GM12873 (cell line): Measurements from ENCODE around the gene MORC4.

Experiments used
- TF ChIP-seq, protein P1 (sequence below): IDR thresholded peaks from 2 replicates; pipeline ENCODE4 v1.5.1; 2012; ENCODE audit warnings: low read depth, mild to moderate bottlenecking, moderate library complexity, low read length, control low read depth; ENCODE audit not compliant: insufficient read depth; ENCODE audit errors: missing control alignments

Gene MORC4

DNA sequence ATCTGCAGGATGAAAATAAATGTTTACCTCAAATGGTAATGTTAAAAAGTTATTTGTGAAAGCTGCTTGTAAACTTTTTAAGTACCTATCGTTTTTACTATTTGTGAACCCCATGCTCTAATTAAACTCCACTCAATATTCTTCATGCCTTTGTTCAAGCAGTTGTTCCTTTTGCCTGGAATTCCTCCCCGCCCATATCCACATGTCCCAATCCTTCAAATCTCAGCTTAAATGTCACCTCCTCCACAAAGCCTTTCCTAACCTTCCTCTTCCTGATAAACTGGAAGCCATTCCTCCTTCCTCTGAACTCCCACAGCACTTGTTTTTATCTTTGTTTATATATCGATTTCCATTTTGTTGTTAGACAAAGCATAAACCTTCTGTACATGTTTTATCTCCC is 2.4 kb downstream of the MORC4 start:
- TF ChIP-seq, protein P1, sequence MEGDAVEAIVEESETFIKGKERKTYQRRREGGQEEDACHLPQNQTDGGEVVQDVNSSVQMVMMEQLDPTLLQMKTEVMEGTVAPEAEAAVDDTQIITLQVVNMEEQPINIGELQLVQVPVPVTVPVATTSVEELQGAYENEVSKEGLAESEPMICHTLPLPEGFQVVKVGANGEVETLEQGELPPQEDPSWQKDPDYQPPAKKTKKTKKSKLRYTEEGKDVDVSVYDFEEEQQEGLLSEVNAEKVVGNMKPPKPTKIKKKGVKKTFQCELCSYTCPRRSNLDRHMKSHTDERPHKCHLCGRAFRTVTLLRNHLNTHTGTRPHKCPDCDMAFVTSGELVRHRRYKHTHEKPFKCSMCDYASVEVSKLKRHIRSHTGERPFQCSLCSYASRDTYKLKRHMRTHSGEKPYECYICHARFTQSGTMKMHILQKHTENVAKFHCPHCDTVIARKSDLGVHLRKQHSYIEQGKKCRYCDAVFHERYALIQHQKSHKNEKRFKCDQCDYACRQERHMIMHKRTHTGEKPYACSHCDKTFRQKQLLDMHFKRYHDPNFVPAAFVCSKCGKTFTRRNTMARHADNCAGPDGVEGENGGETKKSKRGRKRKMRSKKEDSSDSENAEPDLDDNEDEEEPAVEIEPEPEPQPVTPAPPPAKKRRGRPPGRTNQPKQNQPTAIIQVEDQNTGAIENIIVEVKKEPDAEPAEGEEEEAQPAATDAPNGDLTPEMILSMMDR = no peak

DNA sequence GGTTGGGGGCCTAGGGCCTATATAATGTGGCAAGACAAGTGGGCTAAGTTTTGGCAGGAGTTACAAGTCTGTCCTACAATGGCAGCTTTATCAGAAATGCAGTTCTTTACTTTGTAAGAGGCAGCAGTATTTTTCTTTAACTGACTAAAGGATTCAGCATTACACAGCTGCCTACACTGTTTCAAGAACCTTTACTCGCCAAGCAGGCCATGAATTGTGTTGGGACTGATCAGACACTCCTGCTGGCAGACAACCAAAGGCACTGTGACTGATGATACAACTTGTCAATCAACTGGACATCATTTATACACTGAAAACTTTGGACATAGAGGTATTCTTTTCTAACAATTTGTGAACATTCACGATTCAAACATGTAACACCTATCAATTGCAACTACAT is 4.3 kb downstream of the MORC4 start:
- TF ChIP-seq, protein P1 = no peak

DNA sequence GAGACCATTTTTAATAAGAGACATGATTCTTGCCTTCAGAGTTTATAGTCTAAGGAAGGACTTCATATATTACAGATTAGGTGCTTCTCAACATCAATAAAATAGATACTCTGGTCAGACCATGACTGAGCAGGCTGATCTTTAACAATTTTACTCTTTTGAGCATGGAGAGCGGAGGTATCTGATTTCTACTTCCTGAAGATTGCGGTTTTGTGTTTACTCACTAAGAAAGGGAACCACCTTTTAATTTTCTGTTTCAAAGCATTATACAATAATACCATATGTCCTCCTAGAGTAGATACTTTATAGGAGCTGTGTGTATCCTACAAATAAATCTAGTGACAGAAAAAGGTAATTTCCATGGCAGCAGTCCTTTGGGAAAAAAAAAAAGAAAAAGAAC is 12.5 kb downstream of the MORC4 start:
- TF ChIP-seq, protein P1 = no peak

DNA sequence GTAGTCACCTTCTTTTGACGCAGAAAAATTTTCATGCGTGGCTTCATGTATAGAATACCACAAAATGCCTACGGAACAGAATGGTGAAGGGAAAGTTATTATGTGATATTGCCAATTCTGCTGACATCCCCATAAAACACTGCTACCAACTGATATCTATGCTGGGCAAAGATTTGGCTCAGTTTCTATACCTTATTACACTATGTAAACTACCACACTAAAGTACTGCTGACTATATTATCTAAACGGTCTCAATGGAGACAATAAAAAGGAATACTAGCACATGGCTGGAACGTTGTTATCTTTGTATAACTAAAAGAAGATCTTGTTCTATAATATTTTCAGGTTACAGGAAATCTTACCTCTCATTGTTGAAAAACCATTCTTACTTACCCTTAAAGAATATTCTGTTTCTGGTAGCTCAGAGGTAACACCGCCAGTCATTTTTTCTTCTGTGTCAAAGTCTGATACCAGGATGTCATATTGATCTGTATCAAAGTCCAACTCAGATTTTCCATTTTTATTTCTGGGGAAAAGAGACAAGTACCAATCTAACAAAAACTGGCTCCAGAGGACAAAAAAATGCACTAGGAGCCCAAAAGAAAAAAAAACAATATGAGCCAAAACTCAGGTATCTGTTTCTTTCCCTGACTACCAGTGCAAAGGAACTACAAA is 18.9 kb downstream of the MORC4 start:
- TF ChIP-seq, protein P1 = no peak

DNA sequence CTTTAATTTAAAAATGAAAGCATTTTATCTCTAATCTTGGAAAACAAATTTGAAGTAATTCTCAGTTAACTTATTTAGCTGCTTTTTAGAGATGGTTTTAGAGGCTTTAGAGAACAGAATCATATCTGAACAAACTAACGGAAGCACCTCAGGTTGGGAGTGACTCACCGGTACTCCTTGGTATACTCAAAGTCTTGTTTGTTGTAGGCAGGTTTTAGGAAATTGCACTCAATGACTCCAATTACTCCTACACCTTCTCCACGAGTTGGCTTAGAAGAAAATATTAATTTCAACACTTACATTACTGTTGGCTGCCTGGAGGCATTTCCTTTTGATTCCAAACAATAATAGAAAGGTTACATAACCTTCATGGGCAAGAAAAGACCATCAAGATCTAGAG is 23.6 kb downstream of the MORC4 start:
- TF ChIP-seq, protein P1 = no peak

DNA sequence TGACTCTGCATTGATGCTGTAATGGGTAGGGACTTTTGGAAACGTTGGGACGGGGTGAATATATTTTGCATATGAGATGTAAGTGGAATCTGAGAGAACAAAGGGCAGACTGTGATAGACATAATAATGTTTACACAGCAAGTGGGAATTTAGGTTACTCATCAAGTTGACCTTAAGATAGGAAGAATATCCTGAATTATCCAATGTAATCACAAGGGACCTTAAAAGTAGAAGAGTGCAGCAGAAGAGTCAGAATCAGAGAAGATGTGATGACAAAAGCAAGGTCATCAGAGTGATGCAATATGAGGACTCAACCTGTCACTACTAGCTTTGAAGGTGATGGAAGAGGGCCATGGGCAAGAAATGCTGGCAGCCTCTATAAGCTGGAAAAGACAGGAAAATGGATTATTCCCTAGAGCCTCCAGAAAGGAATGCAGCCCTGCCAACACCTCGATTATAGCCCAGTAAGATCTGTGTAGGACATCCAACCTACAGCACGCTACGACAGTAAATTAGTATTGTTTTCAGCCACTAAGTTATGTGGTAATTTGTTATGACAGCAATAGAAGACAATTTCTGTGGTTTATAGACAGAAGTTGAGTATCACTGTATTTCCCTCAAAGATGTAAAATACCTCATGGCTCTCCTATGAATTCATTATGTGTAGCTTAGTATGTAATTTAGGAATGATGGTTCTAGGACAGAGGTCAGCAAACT is 26.4 kb downstream of the MORC4 start:
- TF ChIP-seq, protein P1 = no peak

DNA sequence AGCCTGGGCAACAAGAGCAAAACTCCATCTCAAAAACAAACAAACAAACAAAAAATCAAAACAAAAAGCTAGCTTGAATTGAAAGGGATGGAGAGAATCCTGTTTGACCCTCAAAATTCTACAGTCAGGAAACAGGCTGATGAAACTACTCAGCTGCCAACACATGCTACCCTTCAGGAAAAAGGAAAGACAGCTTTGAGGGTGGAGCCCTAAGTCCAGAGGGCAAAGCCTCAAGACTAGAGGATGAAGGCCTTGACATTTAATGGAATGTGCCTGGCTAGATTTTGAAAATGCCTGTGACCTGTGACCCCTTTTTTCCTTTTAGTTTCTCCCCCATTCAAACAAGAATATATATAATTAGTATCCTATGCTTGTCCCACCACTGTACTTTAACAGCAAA is 27.1 kb downstream of the MORC4 start:
- TF ChIP-seq, protein P1 = no peak
